Measurements from ENCODE around the gene EEF2K. TPM values are rescaled to one million over a fixed set of nuclear protein-coding genes. Genes with fewer than 3 reads are reported as not detected.

EEF2K gene
- total and polyA plus RNA-seq, 3 experiments from 2014 or later, result 1.9 to 28.3 (median 27.2) TPM

DNA sequence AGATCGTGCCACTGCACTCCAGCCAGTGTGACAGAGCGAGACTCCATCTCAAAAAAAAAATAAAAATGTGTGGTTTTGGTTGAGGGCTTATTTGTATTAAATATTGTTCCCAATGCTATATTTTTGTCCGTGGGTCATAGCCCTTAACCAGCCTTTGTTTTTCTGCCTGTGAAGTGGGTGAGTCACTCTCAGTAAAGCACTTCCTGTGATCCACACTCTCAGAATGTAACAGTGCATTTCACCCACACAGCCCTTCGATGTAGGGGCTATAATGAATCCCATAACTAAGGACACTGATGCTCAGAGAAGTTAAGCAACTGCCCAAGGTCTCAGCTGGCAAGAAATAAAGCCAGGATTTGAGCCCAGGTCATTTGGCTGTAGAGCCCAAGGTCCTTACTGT lies 56.4 kb downstream of the EEF2K start:
- POLR2A ChIA-PET, result no interaction called here
- Histone ChIP-seq H3K27me3 (ENCODE audit: insufficient read depth, low read length, poor library complexity, severe bottlenecking) (no peaks in the 10 kb centered on the region), H3K9me3 (ENCODE audit: low read length) (no peaks in the 10 kb centered on the region), H3K4me1 (ENCODE audit: insufficient read depth, low read length) (peaks cover 7% of the 10 kb centered on the region), H3K36me3 (ENCODE audit: insufficient read depth, low read length) (peaks cover 21% of the 10 kb centered on the region), H3K27ac (ENCODE audit: low read depth, low read length) (no peak overlapping the region), H3K4me3 (ENCODE audit: low read length) (no peak overlapping the region)
- H3K9me3 Mint-ChIP-seq, result no peaks in the 10 kb centered on the region
- H3K27me3 Mint-ChIP-seq, result no peaks in the 10 kb centered on the region
- peak overlapping the region in 2 of 7 donors; percentile 16 to 40 for H3K4me3 Mint-ChIP-seq
- H3K27ac Mint-ChIP-seq, result peak overlapping the region in 6 of 8 donors; percentile 35 to 87 (median 66)
- CTCF ChIA-PET, result no interaction called here
- peaks cover 0 to 69% (median 20%) of the 10 kb centered on the region in 3 donors for H3K36me3 Mint-ChIP-seq
- peaks cover 8 to 24% (median 18%) of the 10 kb centered on the region in 3 donors for H3K4me1 Mint-ChIP-seq
- DNase-seq, result no peak

- ChIA-PET CTCF (interaction anchor here (1.2 kb wide), 1 partner anchor 39 kb away, joined by 4 read pairs; no protein-coding TSS in a partner anchor), POLR2A (interaction anchor here (0.6 kb wide), 1 partner anchor 50 kb away, joined by 5 read pairs; no protein-coding TSS in a partner anchor)
- Mint-ChIP-seq H3K27ac (peak overlapping the region in 6 of 8 donors; percentile 13 to 63 (median 43)), H3K4me1 (peaks cover 8 to 24% (median 18%) of the 10 kb centered on the region in 3 donors), H3K36me3 (peaks cover 4 to 60% (median 12%) of the 10 kb centered on the region in 3 donors), H3K4me3 (no peak overlapping the region), H3K9me3 (no peaks in the 10 kb centered on the region), H3K27me3 (no peaks in the 10 kb centered on the region)
- Histone ChIP-seq H3K27ac (ENCODE audit: low read depth, low read length) (no peak overlapping the region), H3K4me1 (ENCODE audit: insufficient read depth, low read length) (peaks cover 7% of the 10 kb centered on the region), H3K36me3 (ENCODE audit: insufficient read depth, low read length) (peaks cover 8% of the 10 kb centered on the region), H3K27me3 (ENCODE audit: insufficient read depth, low read length, poor library complexity, severe bottlenecking) (no peaks in the 10 kb centered on the region), H3K9me3 (ENCODE audit: low read length) (no peaks in the 10 kb centered on the region), H3K4me3 (ENCODE audit: low read length) (no peak overlapping the region)
- no peak for DNase-seq
Measured at GRCh38 chr16:22264786-22265185, 58.7 kb downstream of the EEF2K start.

DNA sequence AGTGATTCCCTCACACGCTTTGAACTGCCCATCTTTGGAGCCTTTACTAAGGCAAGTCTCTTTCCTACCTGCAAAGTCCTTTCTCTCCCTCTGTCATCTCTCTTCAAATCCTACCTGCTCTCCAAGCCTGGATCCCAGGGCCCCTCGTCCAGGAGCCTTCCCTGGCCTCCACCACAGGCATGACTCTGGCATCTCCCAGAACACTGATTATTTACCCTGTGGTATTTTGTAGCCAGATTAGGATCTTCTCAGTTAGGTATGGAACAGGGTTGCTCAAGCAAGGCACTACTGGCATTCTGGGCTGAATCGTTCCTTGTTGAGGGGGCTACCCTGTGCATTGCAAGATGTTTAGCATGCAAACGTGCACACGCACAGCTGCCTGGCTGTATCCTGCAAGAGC lies 59.3 kb downstream of the EEF2K start:
- Mint-ChIP-seq H3K9me3 (no peaks in the 10 kb centered on the region), H3K27me3 (no peaks in the 10 kb centered on the region), H3K36me3 (peaks cover 4 to 58% (median 13%) of the 10 kb centered on the region in 3 donors), H3K27ac (peak overlapping the region in 6 of 8 donors; percentile 0 to 77 (median 51)), H3K4me1 (peaks cover 8 to 25% (median 18%) of the 10 kb centered on the region in 3 donors), H3K4me3 (no peak overlapping the region)
- Histone ChIP-seq H3K9me3 (ENCODE audit: low read length) (no peaks in the 10 kb centered on the region), H3K4me1 (ENCODE audit: insufficient read depth, low read length) (peaks cover 7% of the 10 kb centered on the region), H3K4me3 (ENCODE audit: low read length) (no peak overlapping the region), H3K27me3 (ENCODE audit: insufficient read depth, low read length, poor library complexity, severe bottlenecking) (no peaks in the 10 kb centered on the region), H3K27ac (ENCODE audit: low read depth, low read length) (no peak overlapping the region), H3K36me3 (ENCODE audit: insufficient read depth, low read length) (peaks cover 3% of the 10 kb centered on the region)
- ChIA-PET CTCF (interaction anchor here (1.2 kb wide), 1 partner anchor 40 kb away, joined by 4 read pairs; no protein-coding TSS in a partner anchor), POLR2A (no interaction called here)
- no peak for DNase-seq

DNA sequence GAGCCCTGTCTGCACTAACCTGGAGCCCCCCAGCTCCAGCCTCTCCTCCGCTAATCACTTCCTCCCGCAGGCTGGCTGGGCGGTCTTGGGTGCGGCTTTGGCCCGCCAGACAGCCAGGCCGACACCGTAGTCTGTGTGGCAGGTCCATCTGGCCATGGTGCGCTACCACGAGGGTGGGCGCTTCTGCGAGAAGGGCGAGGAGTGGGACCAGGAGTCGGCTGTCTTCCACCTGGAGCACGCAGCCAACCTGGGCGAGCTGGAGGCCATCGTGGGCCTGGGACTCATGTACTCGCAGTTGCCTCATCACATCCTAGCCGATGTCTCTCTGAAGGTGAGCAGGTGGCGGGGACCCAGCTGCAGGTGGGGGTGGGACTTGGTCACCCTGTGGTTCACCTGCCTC lies 60.5 kb downstream of the EEF2K start:
- Mint-ChIP-seq H3K9me3 (no peaks in the 10 kb centered on the region), H3K27ac (no peak overlapping the region)

DNA sequence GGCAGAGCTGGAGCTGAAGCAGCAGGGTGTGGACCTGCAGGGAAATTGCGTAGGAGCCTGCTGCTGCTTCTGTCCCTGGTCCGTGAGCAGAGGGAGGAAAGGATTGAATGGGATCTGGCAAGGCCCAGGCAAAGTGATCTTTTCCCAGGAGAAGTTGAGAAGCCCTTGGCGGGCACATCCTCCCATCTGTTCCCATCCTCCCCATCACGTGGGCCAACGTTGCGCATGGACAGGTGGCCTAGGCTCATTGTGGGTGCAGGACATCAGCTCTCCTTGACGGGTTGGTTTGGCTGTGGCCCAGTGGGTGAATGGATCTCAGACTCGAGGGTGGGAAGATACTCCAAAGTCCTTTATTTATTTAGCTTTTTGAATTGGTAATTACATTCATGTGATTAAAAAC lies 61.7 kb downstream of the EEF2K start:
- Histone ChIP-seq H3K4me1 (ENCODE audit: insufficient read depth, low read length) (peaks cover 7% of the 10 kb centered on the region), H3K27me3 (ENCODE audit: insufficient read depth, low read length, poor library complexity, severe bottlenecking) (no peaks in the 10 kb centered on the region), H3K9me3 (ENCODE audit: low read length) (no peaks in the 10 kb centered on the region), H3K4me3 (ENCODE audit: low read length) (no peak overlapping the region), H3K27ac (ENCODE audit: low read depth, low read length) (no peak overlapping the region), H3K36me3 (ENCODE audit: insufficient read depth, low read length) (no peaks in the 10 kb centered on the region)
- POLR2A ChIA-PET, result no interaction called here
- no peaks in the 10 kb centered on the region for H3K27me3 Mint-ChIP-seq
- peaks cover 4 to 19% (median 8%) of the 10 kb centered on the region in 3 donors for H3K4me1 Mint-ChIP-seq
- CTCF ChIA-PET, result interaction anchor here (0.9 kb wide), 1 partner anchor 11 kb away, joined by 3 read pairs; no protein-coding TSS in a partner anchor
- H3K27ac Mint-ChIP-seq, result no peak overlapping the region
- no peak overlapping the region for H3K4me3 Mint-ChIP-seq
- no peaks in the 10 kb centered on the region for H3K9me3 Mint-ChIP-seq
- H3K36me3 Mint-ChIP-seq, result peaks cover 7 to 61% (median 17%) of the 10 kb centered on the region in 3 donors
- DNase-seq, result no peak

More for the DNA sequence above, 60.5 kb downstream of the EEF2K start:
- Histone ChIP-seq H3K36me3 (ENCODE audit: insufficient read depth, low read length) (no peaks in the 10 kb centered on the region), H3K9me3 (ENCODE audit: low read length) (no peaks in the 10 kb centered on the region), H3K4me1 (ENCODE audit: insufficient read depth, low read length) (peaks cover 7% of the 10 kb centered on the region), H3K4me3 (ENCODE audit: low read length) (no peak overlapping the region), H3K27me3 (ENCODE audit: insufficient read depth, low read length, poor library complexity, severe bottlenecking) (no peaks in the 10 kb centered on the region), H3K27ac (ENCODE audit: low read depth, low read length) (no peak overlapping the region)
- ChIA-PET CTCF (no interaction called here), POLR2A (no interaction called here)
- DNase-seq, result no peak
- Mint-ChIP-seq H3K4me3 (no peak overlapping the region), H3K27me3 (no peaks in the 10 kb centered on the region), H3K36me3 (peaks cover 7 to 57% (median 11%) of the 10 kb centered on the region in 3 donors), H3K4me1 (peaks cover 8 to 28% (median 18%) of the 10 kb centered on the region in 3 donors)

- H3K27me3 Mint-ChIP-seq, result no peaks in the 10 kb centered on the region
- H3K36me3 Mint-ChIP-seq, result peaks cover 7 to 65% (median 17%) of the 10 kb centered on the region in 3 donors
- H3K27ac Mint-ChIP-seq, result peak overlapping the region in 1 of 8 donors; percentile 64
- no peaks in the 10 kb centered on the region for H3K9me3 ChIP-seq (ENCODE audit: low read length)
- ChIA-PET CTCF (no interaction called here), POLR2A (no interaction called here)
- no peaks in the 10 kb centered on the region for H3K27me3 ChIP-seq (ENCODE audit: insufficient read depth, low read length, poor library complexity, severe bottlenecking)
- H3K4me3 ChIP-seq (ENCODE audit: low read length), result no peak overlapping the region
- H3K4me3 Mint-ChIP-seq, result no peak overlapping the region
- no peak for DNase-seq
- no peaks in the 10 kb centered on the region for H3K9me3 Mint-ChIP-seq
- H3K4me1 Mint-ChIP-seq, result peaks cover 0 to 4% (median 0%) of the 10 kb centered on the region in 3 donors
- H3K36me3 ChIP-seq (ENCODE audit: insufficient read depth, low read length), result peaks cover 5% of the 10 kb centered on the region
- H3K27ac ChIP-seq (ENCODE audit: low read depth, low read length), result no peak overlapping the region
- no peaks in the 10 kb centered on the region for H3K4me1 ChIP-seq (ENCODE audit: insufficient read depth, low read length)
Measured at GRCh38 chr16:22270525-22270924, 64.4 kb downstream of the EEF2K start.

- Histone ChIP-seq H3K9me3 (ENCODE audit: low read length) (no peaks in the 10 kb centered on the region), H3K36me3 (ENCODE audit: insufficient read depth, low read length) (peaks cover 5% of the 10 kb centered on the region), H3K4me1 (ENCODE audit: insufficient read depth, low read length) (no peaks in the 10 kb centered on the region), H3K27ac (ENCODE audit: low read depth, low read length) (no peak overlapping the region), H3K4me3 (ENCODE audit: low read length) (no peak overlapping the region), H3K27me3 (ENCODE audit: insufficient read depth, low read length, poor library complexity, severe bottlenecking) (no peaks in the 10 kb centered on the region)
- peaks cover 7 to 53% (median 12%) of the 10 kb centered on the region in 3 donors for H3K36me3 Mint-ChIP-seq
- no peaks in the 10 kb centered on the region for H3K27me3 Mint-ChIP-seq
- CTCF ChIA-PET, result no interaction called here
- peaks cover 0 to 4% (median 0%) of the 10 kb centered on the region in 3 donors for H3K4me1 Mint-ChIP-seq
- POLR2A ChIA-PET, result interaction anchor here (0.8 kb wide), 1 partner anchor 67 kb away, joined by 3 read pairs; the partner anchor contains the start of gene EEF2K
- no peak overlapping the region for H3K4me3 Mint-ChIP-seq
- H3K9me3 Mint-ChIP-seq, result no peaks in the 10 kb centered on the region
- peak overlapping the region in 1 of 8 donors; percentile 12 for H3K27ac Mint-ChIP-seq
- no peak for DNase-seq
Measured at GRCh38 chr16:22272870-22273650, 67.0 kb downstream of the EEF2K start.

GRCh38 chr16:22274916-22275315 lies 68.8 kb downstream of the EEF2K start:
- H3K36me3 Mint-ChIP-seq, result peaks cover 4 to 56% (median 10%) of the 10 kb centered on the region in 3 donors
- POLR2A ChIA-PET, result no interaction called here
- CTCF ChIA-PET, result interaction anchor here (1.0 kb wide), 1 partner anchor 32 kb away, joined by 4 read pairs; no protein-coding TSS in a partner anchor

More at GRCh38 chr16:22274916-22275315, 68.8 kb downstream of the EEF2K start:
- Mint-ChIP-seq H3K27me3 (no peaks in the 10 kb centered on the region), H3K4me1 (peaks cover 0 to 4% (median 0%) of the 10 kb centered on the region in 3 donors), H3K9me3 (no peaks in the 10 kb centered on the region), H3K4me3 (no peak overlapping the region), H3K27ac (no peak overlapping the region)
- H3K4me3 ChIP-seq (ENCODE audit: low read length), result no peak overlapping the region
- no peaks in the 10 kb centered on the region for H3K27me3 ChIP-seq (ENCODE audit: insufficient read depth, low read length, poor library complexity, severe bottlenecking)
- H3K4me1 ChIP-seq (ENCODE audit: insufficient read depth, low read length), result no peaks in the 10 kb centered on the region
- peaks cover 5% of the 10 kb centered on the region for H3K36me3 ChIP-seq (ENCODE audit: insufficient read depth, low read length)
- H3K27ac ChIP-seq (ENCODE audit: low read depth, low read length), result no peak overlapping the region
- DNase-seq, result no peak
- no peaks in the 10 kb centered on the region for H3K9me3 ChIP-seq (ENCODE audit: low read length)

Measured in CD8-positive, alpha-beta memory T cell (primary cell).